Mesenchymal stem cell (in vitro differentiated cells and primary cell): Measurements from ENCODE around the gene PLAGL1.
"Not testable (repeated sequence)": the region's sequence is repeated elsewhere in the genome, so short reads cannot be mapped to it uniquely, and the experiment has no call there.

Source experiments
- DNase-seq: peaks from one replicate; pipeline ENCODE4 v3.0.0-alpha.2; 2013
- H2AFZ ChIP-seq: one replicate; pipeline ENCODE4 v1.6.1; 2013; ENCODE audit warnings: low read depth, mild to moderate bottlenecking, control low read depth, inconsistent platforms, low read length, moderate library complexity
- H2AK5ac ChIP-seq: 2 replicates; pipeline ENCODE4 v1.6.1; 2013; ENCODE audit warnings: low read length, moderate library complexity, mild to moderate bottlenecking, inconsistent platforms; ENCODE audit not compliant: severe bottlenecking
- H2BK120ac ChIP-seq: one replicate; pipeline ENCODE4 v1.6.1; 2013; ENCODE audit warnings: low read depth, mild to moderate bottlenecking, inconsistent platforms, low read length, moderate library complexity
- H2BK12ac ChIP-seq, 2 experiments: one replicate each; pipeline ENCODE4 v1.6.1; 2013; ENCODE audit warnings: inconsistent platforms in 2 of 2, low read length in 2 of 2, mild to moderate bottlenecking in 2 of 2, moderate library complexity in 2 of 2, control low read depth in 1 of 2
- H2BK15ac ChIP-seq: one replicate; pipeline ENCODE4 v1.6.1; 2013; ENCODE audit warnings: mild to moderate bottlenecking, low read depth, inconsistent platforms; ENCODE audit not compliant: poor library complexity, severe bottlenecking
- H2BK5ac ChIP-seq: 2 replicates; pipeline ENCODE4 v1.6.1; 2013; ENCODE audit warnings: low read depth, mild to moderate bottlenecking, low read length, control low read depth, inconsistent platforms; ENCODE audit not compliant: poor library complexity, severe bottlenecking
- H3K14ac ChIP-seq, 2 experiments: one replicate each; pipeline ENCODE4 v1.6.1; 2013; ENCODE audit warnings: inconsistent platforms in 2 of 2, low read length in 2 of 2, control low read depth in 1 of 2, mild to moderate bottlenecking in 1 of 2, moderate library complexity in 1 of 2
- H3K18ac ChIP-seq, 2 experiments: one replicate each; pipeline ENCODE4 v1.6.1; 2013; ENCODE audit warnings: inconsistent platforms in 2 of 2, low read length in 2 of 2, control low read depth in 1 of 2, low read depth in 1 of 2, mild to moderate bottlenecking in 1 of 2
- H3K23ac ChIP-seq, 2 experiments: one replicate each; pipeline ENCODE4 v1.6.1; 2013; ENCODE audit warnings: inconsistent platforms in 2 of 2, low read length in 2 of 2, mild to moderate bottlenecking in 2 of 2, moderate library complexity in 2 of 2, control low read depth in 1 of 2
- H3K27ac ChIP-seq: 2 replicates; pipeline ENCODE4 v1.5.1; 2013; ENCODE audit warnings: mild to moderate bottlenecking, moderate library complexity, low read length, control low read depth, inconsistent platforms; ENCODE audit not compliant: poor library complexity, severe bottlenecking
- H3K27me3 ChIP-seq, 2 experiments: 2 replicates each; pipeline versions ENCODE4 v1.6.1 to v1.7.0; 2013; ENCODE audit warnings: low read length in 2 of 2, mild to moderate bottlenecking in 2 of 2, moderate library complexity in 2 of 2, control low read depth in 1 of 2, inconsistent platforms in 1 of 2; ENCODE audit not compliant: control insufficient read depth in 1 of 2, insufficient read depth in 1 of 2
- H3K36me3 ChIP-seq, 2 experiments: 2 replicates each; pipeline versions ENCODE4 v1.6.1 to v1.7.0; 2013; ENCODE audit warnings: low read length in 2 of 2, control low read depth in 1 of 2, inconsistent platforms in 1 of 2, low read depth in 1 of 2, mild to moderate bottlenecking in 1 of 2; ENCODE audit not compliant: insufficient read depth in 2 of 2, control insufficient read depth in 1 of 2
- H3K4ac ChIP-seq, 2 experiments: one replicate each; pipeline ENCODE4 v1.6.1; 2013; ENCODE audit warnings: inconsistent platforms in 2 of 2, low read length in 2 of 2, mild to moderate bottlenecking in 2 of 2, moderate library complexity in 2 of 2, control low read depth in 1 of 2, low read depth in 1 of 2
- H3K4me1 ChIP-seq: 2 replicates; pipeline ENCODE4 v1.6.1; 2013; ENCODE audit warnings: low read depth, low read length, control low read depth; ENCODE audit not compliant: control insufficient read depth, insufficient read depth
- H3K4me2 ChIP-seq: 2 replicates; pipeline ENCODE4 v1.6.1; 2013; ENCODE audit warnings: low read length, mild to moderate bottlenecking, inconsistent platforms; ENCODE audit not compliant: poor library complexity, severe bottlenecking
- H3K4me3 ChIP-seq, 2 experiments: 2 replicates each; pipeline versions ENCODE4 v1.5.1 to v1.7.0; 2013; ENCODE audit warnings: low read length in 2 of 2, mild to moderate bottlenecking in 2 of 2, control low read depth in 1 of 2, low read depth in 1 of 2; ENCODE audit not compliant: insufficient read depth in 1 of 2
- H3K79me1 ChIP-seq: replicated peaks from 2 replicates; pipeline ENCODE4 v1.6.1; 2013; ENCODE audit warnings: mild to moderate bottlenecking, control low read depth, low read length, inconsistent platforms; ENCODE audit not compliant: poor library complexity, severe bottlenecking
- H3K9ac ChIP-seq: 2 replicates; pipeline ENCODE4 v1.7.0; 2013; ENCODE audit warnings: mild to moderate bottlenecking, low read length, moderate library complexity
- H3K9me3 ChIP-seq: 2 replicates; pipeline ENCODE4 v1.7.0; 2013; ENCODE audit warnings: mild to moderate bottlenecking, low read length; ENCODE audit not compliant: control insufficient read depth
- H4K8ac ChIP-seq: one replicate; pipeline ENCODE4 v1.6.1; 2013; ENCODE audit warnings: inconsistent platforms, mild to moderate bottlenecking, low read length, moderate library complexity
- H4K91ac ChIP-seq: one replicate; pipeline ENCODE4 v1.6.1; 2013; ENCODE audit warnings: mild to moderate bottlenecking, low read length, inconsistent platforms
- WGBS: methylation state at CpG from one replicate; pipeline ENCODE4 v1.1.7; 2013; ENCODE audit warnings: mixed read lengths; 5-methylcytosine and 5-hydroxymethylcytosine counted together

The PLAGL1 gene

GRCh38 chr6:144049386-144049785 lies 41.3 kb upstream of the PLAGL1 start:
- peaks cover 2% of the 10 kb centered on the region for H3K9me3 ChIP-seq
- 77% methylated on average over 1 of the region's 1 CpG for WGBS

DNA sequence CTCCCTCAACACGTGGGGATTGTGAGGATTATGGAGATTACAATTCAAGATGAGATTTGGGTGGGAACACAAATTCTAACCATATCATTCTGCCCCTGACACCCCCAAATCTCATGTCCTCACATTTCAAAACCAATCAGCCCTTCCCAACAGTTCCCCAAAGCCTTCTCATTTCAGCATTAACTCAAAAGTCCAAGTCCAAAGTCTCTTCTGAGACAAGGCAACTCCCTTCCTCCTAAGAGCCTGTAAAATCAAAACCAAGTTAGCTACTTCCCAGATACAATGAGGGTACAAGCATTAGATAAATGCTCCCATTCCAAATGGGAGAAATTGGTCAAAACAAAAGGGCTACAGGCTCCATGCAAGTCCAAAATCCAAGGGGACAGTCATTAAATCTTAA lies 39.6 kb upstream of the PLAGL1 start:
- Histone ChIP-seq H3K36me3 (no peaks in the 10 kb centered on the region), H2BK5ac (no peak overlapping the region), H2AFZ (no peak overlapping the region), H2BK12ac (no peak overlapping the region), H2BK120ac (no peak overlapping the region), H3K27me3 (no peaks in the 10 kb centered on the region), H3K9me3 (peaks cover 2% of the 10 kb centered on the region), H4K91ac (no peak overlapping the region), H3K14ac (no peak overlapping the region), H3K4me1 (no peaks in the 10 kb centered on the region), H3K79me1 (no peaks in the 10 kb centered on the region), H3K9ac (no peak overlapping the region), H2BK15ac (no peak overlapping the region), H3K23ac (no peak overlapping the region), H3K4ac (no peak overlapping the region), H3K4me3 (no peak overlapping the region), H3K4me2 (no peak overlapping the region), H2AK5ac (no peak overlapping the region), H4K8ac (no peak overlapping the region), H3K18ac (no peak overlapping the region), H3K27ac (no peak overlapping the region)
- no peak for DNase-seq
- no CpG with 5 or more reads among the region's 1 CpG for WGBS

More at GRCh38 chr6:144049386-144049785, 41.3 kb upstream of the PLAGL1 start:
- DNase-seq, result no peak
- no peak overlapping the region for H4K91ac ChIP-seq
- H4K8ac ChIP-seq, result no peak overlapping the region
- no peak overlapping the region for H3K27ac ChIP-seq
- no peaks in the 10 kb centered on the region for H3K79me1 ChIP-seq
- no peak overlapping the region for H2AK5ac ChIP-seq
- H2BK120ac ChIP-seq, result no peak overlapping the region
- no peak overlapping the region for H2BK15ac ChIP-seq
- no peak overlapping the region for H2AFZ ChIP-seq
- H3K4me2 ChIP-seq, result no peak overlapping the region
- no peak overlapping the region for H3K18ac ChIP-seq
- no peaks in the 10 kb centered on the region for H3K36me3 ChIP-seq
- no peak overlapping the region for H3K4me3 ChIP-seq
- no peak overlapping the region for H3K4ac ChIP-seq
- no peak overlapping the region for H2BK12ac ChIP-seq
- no peak overlapping the region for H3K9ac ChIP-seq
- H3K14ac ChIP-seq, result no peak overlapping the region
- H3K27me3 ChIP-seq, result no peaks in the 10 kb centered on the region
- H3K23ac ChIP-seq, result no peak overlapping the region
- no peaks in the 10 kb centered on the region for H3K4me1 ChIP-seq
- no peak overlapping the region for H2BK5ac ChIP-seq

DNA sequence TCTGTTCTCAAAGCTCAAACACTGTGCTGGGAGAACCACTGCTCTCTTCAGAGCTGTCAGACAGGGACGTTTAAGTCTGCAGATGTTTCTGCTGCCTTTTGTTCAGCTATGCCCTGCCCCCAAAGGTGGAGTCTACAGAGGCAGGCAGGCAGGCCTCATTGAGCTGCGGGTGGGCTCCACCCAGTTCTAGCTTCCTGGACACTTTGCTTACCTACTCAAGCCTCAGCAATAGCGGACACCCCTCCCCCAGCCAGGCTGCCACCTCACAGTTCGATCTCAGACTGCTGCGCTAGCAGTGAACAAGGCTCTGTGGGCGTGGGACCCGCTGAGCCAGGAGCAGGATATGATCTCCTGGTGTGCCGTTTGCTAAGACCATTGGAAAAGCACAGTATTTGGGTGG lies 38.6 kb upstream of the PLAGL1 start:
- DNase-seq, H3K23ac ChIP-seq, H2AFZ ChIP-seq, H3K27me3 ChIP-seq, H2BK15ac ChIP-seq, H3K4me2 ChIP-seq, H3K9ac ChIP-seq, H3K18ac ChIP-seq, H4K8ac ChIP-seq, H2BK5ac ChIP-seq, H3K14ac ChIP-seq, H2AK5ac ChIP-seq, H4K91ac ChIP-seq, H3K4me3 ChIP-seq, H3K4me1 ChIP-seq, H3K4ac ChIP-seq, H3K9me3 ChIP-seq, H2BK12ac ChIP-seq, H2BK120ac ChIP-seq, H3K36me3 ChIP-seq, H3K27ac ChIP-seq, H3K79me1 ChIP-seq: not testable (repeated sequence)
- WGBS, result 85% methylated on average over 8 of the region's 8 CpGs

DNA sequence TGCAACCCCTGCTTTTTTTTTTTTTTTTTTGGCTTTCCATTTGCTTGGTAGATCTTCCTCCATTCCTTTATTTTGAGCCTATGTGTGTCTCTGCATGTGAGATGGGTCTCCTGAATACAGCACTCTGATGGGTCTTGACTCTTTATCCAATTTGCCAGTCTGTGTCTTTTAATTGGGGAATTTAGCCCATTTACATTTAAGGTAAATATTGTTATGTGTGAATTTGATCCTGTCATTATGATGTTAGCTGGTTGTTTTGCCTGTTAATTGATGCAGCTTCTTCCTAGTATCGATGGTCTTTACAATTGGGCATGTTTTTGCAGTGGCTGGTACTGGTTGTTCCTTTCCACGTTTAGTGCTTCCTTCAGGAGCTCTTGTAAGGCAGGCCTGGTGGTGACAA lies 36.9 kb upstream of the PLAGL1 start:
- H2AK5ac ChIP-seq, H3K36me3 ChIP-seq: not testable (repeated sequence)

More for the DNA sequence above, 36.9 kb upstream of the PLAGL1 start:
- not testable (repeated sequence) for H3K4me2 ChIP-seq, H2BK15ac ChIP-seq, H2BK120ac ChIP-seq, H3K27ac ChIP-seq, H3K4ac ChIP-seq, H4K91ac ChIP-seq, H3K4me3 ChIP-seq, H2AFZ ChIP-seq, H4K8ac ChIP-seq, H3K79me1 ChIP-seq, H3K14ac ChIP-seq, H3K18ac ChIP-seq, DNase-seq, H3K9ac ChIP-seq, H2BK5ac ChIP-seq, H2BK12ac ChIP-seq, H3K9me3 ChIP-seq, H3K4me1 ChIP-seq, H3K23ac ChIP-seq, H3K27me3 ChIP-seq
- 77% methylated on average over 1 of the region's 2 CpGs for WGBS
